H1 (cell line): ENCODE measurements around the gene NCOA6. TPM values are rescaled to one million over a fixed set of nuclear protein-coding genes. Genes with fewer than 3 reads are reported as not detected.
A peak's percentile ranks its signal among the peaks of the same experiment; 100 is the strongest.

Experiments
- CTCF ChIA-PET: fragments of 300-600 bp; sonication (Branson Sonifier 250); formaldehyde crosslinking; loops from one replicate; lab custom pipeline; 2021; ENCODE audit not compliant: partially characterized antibody; lab: Charles Lee
- POLR2A ChIA-PET: fragments of 300-600 bp; sonication (Branson Sonifier 250); formaldehyde crosslinking; loops from one replicate; lab custom pipeline; 2021; ENCODE audit warnings: inconsistent platforms; ENCODE audit not compliant: partially characterized antibody; lab: Charles Lee
- DNase-seq, 2 experiments: peaks; one replicate each; pipeline versions ENCODE4 v3.0.0 to v3.0.0-alpha.2; 2010 to 2022; ENCODE audit warnings: low spot score in 2 of 2, low read depth in 1 of 2, mixed read lengths in 1 of 2
- FAIRE-seq: peaks from 2 replicates; lab custom pipeline; 2011; peaks lifted over from hg19 to GRCh38; lab: Jason Lieb, UNC
- H2AFZ ChIP-seq: 2 replicates; pipeline ENCODE4 v1.8.1; 2012; ENCODE audit warnings: low read length, inconsistent platforms
- H2AK5ac ChIP-seq: 2 replicates; pipeline ENCODE4 v1.6.1; 2013; ENCODE audit warnings: low read depth, low read length
- H2BK120ac ChIP-seq: replicated peaks from 2 replicates; pipeline ENCODE3; 2013; ENCODE audit warnings: low read depth, low read length, inconsistent platforms
- H2BK12ac ChIP-seq: 2 replicates; pipeline ENCODE4 v1.6.1; 2013; ENCODE audit warnings: low read depth, low read length
- H2BK15ac ChIP-seq: 2 replicates; pipeline ENCODE4 v1.6.1; 2013; ENCODE audit warnings: low read length
- H2BK20ac ChIP-seq: 2 replicates; pipeline ENCODE4 v1.6.1; 2013; ENCODE audit warnings: low read length
- H2BK5ac ChIP-seq: 2 replicates; pipeline ENCODE4 v1.6.1; 2013; ENCODE audit warnings: low read depth, low read length
- H3K14ac ChIP-seq: 2 replicates; pipeline ENCODE4 v1.6.1; 2013; ENCODE audit warnings: inconsistent platforms; ENCODE audit not compliant: insufficient read length
- H3K18ac ChIP-seq: 2 replicates; pipeline ENCODE4 v1.6.1; 2013; ENCODE audit warnings: low read length; ENCODE audit errors: extremely low read depth
- H3K23ac ChIP-seq: 2 replicates; pipeline ENCODE4 v1.6.1; 2013; ENCODE audit warnings: inconsistent platforms; ENCODE audit not compliant: insufficient read length
- H3K23me2 ChIP-seq: 2 replicates; pipeline ENCODE4 v1.6.1; 2013; ENCODE audit warnings: low read depth, low read length
- H3K27ac ChIP-seq: 2 replicates; pipeline ENCODE4 v1.6.1; 2011; ENCODE audit warnings: low read depth, low read length, inconsistent platforms
- H3K27me3 ChIP-seq, 4 experiments: replicated peaks in 1 of 4; 1 replicate in 1 of 4; 2 replicates in 3 of 4; pipeline versions ENCODE4 v1.6.1 to v1.8.1; 2011 to 2013; ENCODE audit warnings: low read length in 3 of 4, mild to moderate bottlenecking in 3 of 4, inconsistent platforms in 2 of 4, mixed read lengths in 2 of 4, moderate library complexity in 1 of 4; ENCODE audit not compliant: control insufficient read depth in 3 of 4, insufficient read depth in 3 of 4; ENCODE audit errors: extremely low read depth in 1 of 4
- H3K36me3 ChIP-seq, 4 experiments: 2 replicates each; pipeline versions ENCODE4 v1.6.1 to v1.8.1; 2011 to 2013; ENCODE audit warnings: mild to moderate bottlenecking in 4 of 4, low read length in 3 of 4, moderate library complexity in 2 of 4, control low read depth in 1 of 4, inconsistent platforms in 1 of 4; ENCODE audit not compliant: insufficient read depth in 4 of 4, control insufficient read depth in 2 of 4
- H3K4ac ChIP-seq: replicated peaks from 2 replicates; pipeline ENCODE3; 2013; ENCODE audit warnings: low read length, low read depth, mixed read lengths, inconsistent platforms; ENCODE audit not compliant: insufficient read length
- H3K4me1 ChIP-seq, 4 experiments: replicated peaks in 1 of 4; 1 replicate in 1 of 4; 2 replicates in 3 of 4; pipeline versions ENCODE4 v1.6.1 to v1.8.1; 2011 to 2013; ENCODE audit warnings: low read length in 3 of 4, inconsistent platforms in 2 of 4, mixed read lengths in 1 of 4; ENCODE audit not compliant: insufficient read depth in 4 of 4, control insufficient read depth in 3 of 4
- H3K4me2 ChIP-seq, 2 experiments: 2 replicates each; pipeline versions ENCODE4 v1.6.1 to v1.8.1; 2011 to 2013; ENCODE audit warnings: low read depth in 2 of 2, low read length in 2 of 2, control low read depth in 1 of 2, inconsistent platforms in 1 of 2, mild to moderate bottlenecking in 1 of 2; ENCODE audit not compliant: insufficient read depth in 1 of 2
- H3K4me3 ChIP-seq, 4 experiments: fragments of 200-600, 300-600 bp in 1 of 4; sonication (generic), shearing (Covaris generic), sonication (Bioruptor Twin) in 1 of 4; 2 replicates each; pipeline versions ENCODE4 v1.5.1 to v1.8.1; 2011 to 2016; ENCODE audit warnings: low read length in 4 of 4, low read depth in 3 of 4, control low read depth in 2 of 4, inconsistent platforms in 2 of 4, mild to moderate bottlenecking in 2 of 4, mixed read lengths in 1 of 4, moderate library complexity in 1 of 4; ENCODE audit not compliant: insufficient read depth in 2 of 4; ENCODE audit errors: extremely low read depth in 1 of 4
- H3K56ac ChIP-seq: replicated peaks from 2 replicates; pipeline ENCODE3; 2013; ENCODE audit warnings: low read depth, mild to moderate bottlenecking, mixed read lengths, low read length, inconsistent platforms; ENCODE audit not compliant: insufficient read length
- H3K79me1 ChIP-seq: 2 replicates; pipeline ENCODE4 v1.6.1; 2013; ENCODE audit warnings: low read depth, low read length, control low read depth
- H3K79me2 ChIP-seq, 2 experiments: 2 replicates each; pipeline versions ENCODE4 v1.6.1 to v1.8.1; 2012 to 2013; ENCODE audit warnings: low read length in 2 of 2, mild to moderate bottlenecking in 2 of 2, inconsistent platforms in 1 of 2; ENCODE audit not compliant: insufficient read depth in 2 of 2, control insufficient read depth in 1 of 2
- H3K9ac ChIP-seq, 4 experiments: replicated peaks in 1 of 4; 1 replicate in 1 of 4; 2 replicates in 3 of 4; pipeline versions ENCODE4 v1.6.1 to v1.8.1; 2011 to 2013; ENCODE audit warnings: low read depth in 3 of 4, low read length in 3 of 4, control low read depth in 2 of 4, mild to moderate bottlenecking in 2 of 4, moderate library complexity in 2 of 4, inconsistent platforms in 1 of 4; ENCODE audit errors: extremely low read depth in 1 of 4
- H3K9me3 ChIP-seq, 2 experiments: 2 replicates each; pipeline versions ENCODE4 v1.6.1 to v1.8.1; 2012 to 2013; ENCODE audit warnings: mild to moderate bottlenecking in 2 of 2, moderate library complexity in 2 of 2, control low read depth in 1 of 2, inconsistent platforms in 1 of 2, low read depth in 1 of 2, low read length in 1 of 2, mixed read lengths in 1 of 2; ENCODE audit not compliant: insufficient read depth in 2 of 2
- H4K20me1 ChIP-seq, 2 experiments: replicated peaks in 1 of 2; 2 replicates each; pipeline versions ENCODE3 to v1.8.1; 2011 to 2013; ENCODE audit warnings: inconsistent platforms in 2 of 2, low read length in 2 of 2, mild to moderate bottlenecking in 1 of 2; ENCODE audit not compliant: insufficient read depth in 2 of 2, control insufficient read depth in 1 of 2
- H4K5ac ChIP-seq: 2 replicates; pipeline ENCODE4 v1.6.1; 2013; ENCODE audit warnings: low read length, low read depth, mixed read lengths, inconsistent platforms; ENCODE audit not compliant: insufficient read length
- H4K8ac ChIP-seq: 2 replicates; pipeline ENCODE4 v1.8.0; 2013; ENCODE audit warnings: mild to moderate bottlenecking, moderate library complexity, low read length, inconsistent platforms; ENCODE audit not compliant: insufficient read depth; ENCODE audit errors: extremely low read depth
- H4K91ac ChIP-seq: replicated peaks from 2 replicates; pipeline ENCODE3; 2013; ENCODE audit warnings: low read length, mixed read lengths, inconsistent platforms; ENCODE audit not compliant: insufficient read length
- BCL11A ChIP-seq, 2 experiments: IDR thresholded peaks; one replicate each; pipeline ENCODE4 v1.6.1; 2011; ENCODE audit warnings: low read depth in 2 of 2, low read length in 2 of 2, mild to moderate bottlenecking in 2 of 2
- GTF2F1 ChIP-seq: IDR thresholded peaks from 2 replicates; pipeline ENCODE4 v1.6.1; 2012; ENCODE audit warnings: low read depth, low read length, improper control_type of control experiment, borderline replicate concordance
- MAFK ChIP-seq: IDR thresholded peaks from 2 replicates; pipeline ENCODE4 v1.6.1; 2012; ENCODE audit warnings: low read depth, mild to moderate bottlenecking, improper control_type of control experiment, low read length
- POLR2AphosphoS5 ChIP-seq: IDR thresholded peaks from 2 replicates; pipeline ENCODE4 v1.6.1; 2011; ENCODE audit warnings: low read depth, low read length
- SP1 ChIP-seq: IDR thresholded peaks from 2 replicates; pipeline ENCODE4 v1.6.1; 2011; ENCODE audit warnings: low read depth, low read length
- TBP ChIP-seq: IDR thresholded peaks from 2 replicates; pipeline ENCODE4 v1.6.1; 2011; ENCODE audit warnings: low read depth, low read length, improper control_type of control experiment
- WGBS, 2 experiments: shearing (Covaris generic) in 1 of 2; methylation state at CpG; one replicate each; pipeline versions ENCODE4 v1.1.6 to v1.1.7; 2013 to 2015; ENCODE audit warnings: low lambda C conversion rate in 2 of 2, mixed read lengths in 2 of 2, inconsistent platforms in 1 of 2, low coverage in 1 of 2, missing lambda C conversion rate in 1 of 2; ENCODE audit not compliant: insufficient replicate concordance in 2 of 2, insufficient coverage in 1 of 2, insufficient read length in 1 of 2; ENCODE audit errors: extremely low coverage in 1 of 2, missing lambda C conversion rate in 1 of 2; 5-methylcytosine and 5-hydroxymethylcytosine counted together
- polyA plus RNA-seq, 7 experiments: library from polyadenylated mRNA; depleted of rRNA in 3 of 7; stranded (reverse) in 5 of 7; unstranded in 2 of 7; fragments of >200 nt in 5 of 7; fragments of 200-250 nt in 2 of 7; gene quantifications; 1 replicate in 5 of 7; 2 replicates in 1 of 7; 4 replicates in 1 of 7; pipeline versions ENCODE4 v1.2.1 to v1.2.3, GENCODE V29; 2011 to 2013; ENCODE audit warnings: missing spikeins in 2 of 7, mixed read lengths in 2 of 7
- total RNA-seq: library from RNA; stranded (reverse); fragmentation: NEBNext Ultra II Directional; extraction: Animal tissue kit (Norgen Biotek cat#: 25700); gene quantifications from 2 replicates; pipeline ENCODE4 v1.2.1, GENCODE V29; 2021

Gene NCOA6
- total and polyA plus RNA-seq, 2 of the 8 experiments (the other 6 are each of a cell fraction or from before 2014, with no cell fraction given) = 9.0 to 9.5 TPM

- Histone ChIP-seq H3K9ac (no peak overlapping the region), H3K27me3 (no peaks in the 10 kb centered on the region), H2BK120ac (no peak overlapping the region), H2BK20ac (no peak overlapping the region), H4K5ac (no peak overlapping the region), H3K23me2 (no peaks in the 10 kb centered on the region), H4K91ac (no peak overlapping the region), H3K56ac (no peak overlapping the region), H3K14ac (no peak overlapping the region), H2BK5ac (no peak overlapping the region), H2AK5ac (no peak overlapping the region), H3K79me2 (no peaks in the 10 kb centered on the region), H3K4me2 (no peak overlapping the region), H3K4me3 (no peak overlapping the region), H3K79me1 (no peaks in the 10 kb centered on the region), H3K4ac (no peak overlapping the region), H3K4me1 (no peaks in the 10 kb centered on the region), H2BK12ac (no peak overlapping the region), H3K9me3 (no peaks in the 10 kb centered on the region), H3K18ac (no peak overlapping the region), H3K36me3 (peaks cover 0 to 5% (median 0%) of the 10 kb centered on the region in 4 experiments; a peak in 2 of 8 replicates), H4K8ac (no peak overlapping the region), H4K20me1 (peaks cover 0 to 3% of the 10 kb centered on the region in 2 experiments), H3K23ac (no peak overlapping the region), H3K27ac (no peak overlapping the region), H2BK15ac (no peak overlapping the region), H2AFZ (no peak overlapping the region)
- TF ChIP-seq SP1 (no peak), GTF2F1 (no peak), BCL11A (IDR thresholded peaks at IDR 0.05; ENCODE audit: low read depth in 2 of 2, low read length in 2 of 2) (no peak), TBP (no peak), MAFK (peak; percentile 99), POLR2AphosphoS5 (no peak)
- ChIA-PET POLR2A (no interaction called here), CTCF (interaction anchor here (0.9 to 1.1 kb wide), 2 partner anchors 24 to 26 kb away, joined by 3 to 4 read pairs; no protein-coding TSS in a partner anchor)
- WGBS, 2 experiments = 95% methylated on average over 3 of the region's 3 CpGs; no CpG with 5 or more reads in 1 of the 2 experiments
- FAIRE-seq = no peak
- DNase-seq = no peak
Measured at GRCh38 chr20:34744340-34744739, 81.1 kb downstream of the NCOA6 start.
